Sigmoid colon (tissue), 7 donors: ENCODE data around the gene WNT9A. TPM values are rescaled to one million over a fixed set of nuclear protein-coding genes. Genes with fewer than 3 reads are reported as not detected.
"Not testable (repeated sequence)": the region's sequence is repeated elsewhere in the genome, so short reads cannot be mapped to it uniquely, and the experiment has no call there.

Experiments
- DNase-seq: peaks from one replicate; pipeline ENCODE4 v3.0.0-alpha.2; 2019
- H3K27ac ChIP-seq, 4 donors: fragments of 200-600 bp; sonication (generic); one replicate each; pipeline ENCODE4 v1.5.1; 2016 to 2019; ENCODE audit warnings: mild to moderate bottlenecking in 1 of 4
- H3K27me3 ChIP-seq, 3 donors: fragments of 200-600 bp; sonication (generic); one replicate each; pipeline ENCODE4 v1.5.1; 2019; ENCODE audit warnings: mild to moderate bottlenecking in 1 of 3
- H3K36me3 ChIP-seq, 4 donors: fragments of 200-600 bp; sonication (generic); one replicate each; pipeline ENCODE4 v1.5.1; 2016 to 2019
- H3K4me1 ChIP-seq, 4 donors: fragments of 200-600 bp; sonication (generic); one replicate each; pipeline ENCODE4 v1.5.1; 2017 to 2019
- H3K4me3 ChIP-seq, 4 donors: fragments of 200-600 bp; sonication (generic); one replicate each; pipeline ENCODE4 v1.5.1; 2017 to 2019; ENCODE audit warnings: mild to moderate bottlenecking in 2 of 4, moderate library complexity in 1 of 4
- H3K9me3 ChIP-seq, 4 donors: fragments of 200-600 bp in 3 of 4; sonication (generic) in 3 of 4; one replicate each; pipeline versions ENCODE4 v1.5.1 to v1.6.1; 2013 to 2019
- CTCF ChIP-seq, 4 experiments: fragments of 450-650 bp in 3 of 4; fragments of 200-600 bp in 1 of 4; IDR thresholded peaks; one replicate each; pipeline ENCODE4 v1.5.1; 2016 to 2019; ENCODE audit warnings: antibody characterized with exemption in 4 of 4, mild to moderate bottlenecking in 3 of 4, moderate library complexity in 2 of 4
- EP300 ChIP-seq, 4 donors: sonication (generic); formaldehyde crosslinking; IDR thresholded peaks; one replicate each; pipeline ENCODE4 v1.6.1; 2017; ENCODE audit warnings: antibody characterized with exemption in 4 of 4
- POLR2A ChIP-seq, 2 donors: fragments of 450-650 bp; IDR thresholded peaks; one replicate each; pipeline ENCODE4 v1.6.1; 2016; ENCODE audit warnings: antibody characterized with exemption in 2 of 2, mild to moderate bottlenecking in 2 of 2, moderate library complexity in 2 of 2
- POLR2AphosphoS5 ChIP-seq, 4 donors: sonication (generic); formaldehyde crosslinking; IDR thresholded peaks; one replicate each; pipeline ENCODE4 v1.6.1; 2017; ENCODE audit warnings: antibody characterized with exemption in 4 of 4
- WGBS, 2 donors: extraction: QIAGEN DNeasy Blood & Tissue Kit; methylation state at CpG; one replicate each; pipeline ENCODE4 v1.1.7; 2013; 5-methylcytosine and 5-hydroxymethylcytosine counted together
- intact Hi-C: fragments of 100-400 bp; cut with DNase I; formaldehyde crosslinking; loops from one replicate; pipeline ENCODE4 v1.15.1; 2023
- polyA plus RNA-seq, 3 donors: library from polyadenylated mRNA; stranded (reverse); fragments of 200-250 nt; gene quantifications; one replicate each; pipeline ENCODE4 v1.2.3, GENCODE V29; 2013
- total RNA-seq, 4 donors: library from RNA; depleted of rRNA; stranded (reverse); fragments of >200 nt; gene quantifications; one replicate each; pipeline ENCODE4 v1.1.0, GENCODE V29; 2016
- donor health status: healthy with polysubstance abuse.
- donor health status: Bipolar disorder and iron deficiency.
- donor health status: healthy.

The WNT9A gene
- total and polyA plus RNA-seq, 7 donors: 0.23 to 25.5 (median 6.4) TPM

- WGBS, 2 donors: 87 to 97% methylated on average over 8 of the region's 8 CpGs
- Histone ChIP-seq H3K4me3 (no peak overlapping the region), H3K9me3 (no peaks in the 10 kb centered on the region), H3K4me1 (peaks cover 0 to 8% (median 0%) of the 10 kb centered on the region in 4 donors), H3K27ac (no peak overlapping the region), H3K36me3 (no peaks in the 10 kb centered on the region), H3K27me3 (no peaks in the 10 kb centered on the region)
- TF ChIP-seq POLR2A (IDR thresholded peaks at IDR 0.05) (no peak), POLR2AphosphoS5 (IDR thresholded peaks at IDR 0.05) (no peak), CTCF (IDR thresholded peaks at IDR 0.05) (no peak), EP300 (IDR thresholded peaks at IDR 0.05) (no peak)
- DNase-seq: no peak
- intact Hi-C loops: no loop called here
Observed at GRCh38 chr1:227911376-227911775, 36.4 kb downstream of the WNT9A start.

GRCh38 chr1:227910511-227911153, 37.1 kb downstream of the WNT9A start:
- intact Hi-C loops: no loop called here
- Histone ChIP-seq H3K4me1 (peaks cover 0 to 8% (median 0%) of the 10 kb centered on the region in 4 donors), H3K27ac (no peak overlapping the region)

GRCh38 chr1:227909923-227910328, 37.8 kb downstream of the WNT9A start:
- intact Hi-C loops, H3K4me3 ChIP-seq, H3K27ac ChIP-seq, H3K36me3 ChIP-seq, H3K9me3 ChIP-seq, H3K27me3 ChIP-seq, H3K4me1 ChIP-seq, DNase-seq: not testable (repeated sequence)
- WGBS, 2 donors: 11 to 67% methylated on average over 8 of the region's 8 CpGs

More at GRCh38 chr1:227910511-227911153, 37.1 kb downstream of the WNT9A start:
- no peak for TF ChIP-seq CTCF (IDR thresholded peaks at IDR 0.05)
- TF ChIP-seq POLR2A (IDR thresholded peaks at IDR 0.05): no peak
- no peak for TF ChIP-seq POLR2AphosphoS5 (IDR thresholded peaks at IDR 0.05)
- no peak for TF ChIP-seq EP300 (IDR thresholded peaks at IDR 0.05)
- WGBS, 2 donors: 74 to 76% methylated on average over 10 of the region's 10 CpGs
- H3K9me3 ChIP-seq: no peaks in the 10 kb centered on the region
- no peaks in the 10 kb centered on the region for H3K36me3 ChIP-seq
- H3K4me3 ChIP-seq: no peak overlapping the region
- no peaks in the 10 kb centered on the region for H3K27me3 ChIP-seq
- DNase-seq: no peak

DNA sequence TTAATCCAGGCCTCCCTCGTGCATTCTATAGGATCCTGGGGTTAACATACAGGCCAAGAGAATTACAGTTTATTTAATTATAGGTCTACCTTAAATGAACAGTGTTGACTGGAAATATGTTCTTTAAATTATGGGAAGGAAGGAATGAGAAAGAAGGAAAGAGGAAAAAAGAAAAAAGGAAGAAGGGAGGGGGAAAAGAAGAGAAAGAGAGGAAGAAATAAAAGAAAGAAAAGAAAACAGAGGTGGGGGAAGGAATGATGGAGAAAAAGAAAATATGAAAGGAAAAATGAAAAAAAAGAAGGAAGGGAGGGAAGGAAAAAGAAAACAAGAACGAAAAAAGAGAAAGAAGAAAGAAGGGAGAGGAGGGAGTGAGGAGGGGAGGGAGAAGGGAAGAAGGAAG, 38.5 kb downstream of the WNT9A start:
- no peak overlapping the region for H3K27ac ChIP-seq
- peaks cover 0 to 2% (median 0%) of the 10 kb centered on the region in 4 donors for H3K4me1 ChIP-seq
- no peaks in the 10 kb centered on the region for H3K27me3 ChIP-seq
- no peak for DNase-seq
- TF ChIP-seq EP300 (IDR thresholded peaks at IDR 0.05) (no peak), POLR2AphosphoS5 (IDR thresholded peaks at IDR 0.05) (no peak), POLR2A (IDR thresholded peaks at IDR 0.05) (no peak), CTCF (IDR thresholded peaks at IDR 0.05) (no peak)
- H3K9me3 ChIP-seq: no peaks in the 10 kb centered on the region
- WGBS, 2 donors: 78 to 80% methylated on average over 2 of the region's 2 CpGs
- H3K4me3 ChIP-seq: no peak overlapping the region
- intact Hi-C loops: no loop called here
- H3K36me3 ChIP-seq: no peaks in the 10 kb centered on the region

DNA sequence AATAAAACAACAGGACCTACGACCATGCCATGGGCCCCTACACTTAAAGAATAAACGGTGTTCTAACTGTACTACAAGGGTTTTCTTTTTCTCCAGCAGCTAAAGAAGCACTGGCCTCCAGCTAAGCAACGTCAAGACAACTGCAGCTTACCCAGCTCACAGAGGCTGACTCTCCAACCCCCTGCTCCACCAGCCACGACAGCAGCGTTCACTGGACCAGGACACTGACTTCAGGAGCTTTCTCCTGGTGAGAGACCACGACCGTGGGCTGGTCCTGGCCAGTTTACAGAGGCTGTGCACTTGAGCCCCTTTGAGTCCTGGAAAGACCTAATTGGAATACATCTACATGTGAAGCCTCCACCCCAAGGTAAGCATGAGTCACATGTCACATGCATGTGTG, 39.4 kb downstream of the WNT9A start:
- 84 to 87% methylated on average over 7 of the region's 7 CpGs for WGBS, 2 donors
- H3K36me3 ChIP-seq: no peaks in the 10 kb centered on the region

More for the DNA sequence above, 39.4 kb downstream of the WNT9A start:
- Histone ChIP-seq H3K27me3 (no peaks in the 10 kb centered on the region), H3K27ac (no peak overlapping the region), H3K4me3 (no peak overlapping the region), H3K9me3 (no peaks in the 10 kb centered on the region), H3K4me1 (no peaks in the 10 kb centered on the region)
- intact Hi-C loops: no loop called here
- no peak for DNase-seq
- TF ChIP-seq POLR2A (IDR thresholded peaks at IDR 0.05) (no peak), EP300 (IDR thresholded peaks at IDR 0.05) (no peak), POLR2AphosphoS5 (IDR thresholded peaks at IDR 0.05) (no peak), CTCF (IDR thresholded peaks at IDR 0.05) (no peak)
